Kidney glomerular epithelial cell (primary cell): ENCODE results near the gene ENOPH1.
"Not testable (repeated sequence)": the region's sequence is repeated elsewhere in the genome, so short reads cannot be mapped to it uniquely, and the experiment has no call there.

Experiments used
- DNase-seq: peaks from one replicate; lab custom pipeline; 2025; lab: John Stamatoyannopoulos, UW

ENOPH1 gene

DNA sequence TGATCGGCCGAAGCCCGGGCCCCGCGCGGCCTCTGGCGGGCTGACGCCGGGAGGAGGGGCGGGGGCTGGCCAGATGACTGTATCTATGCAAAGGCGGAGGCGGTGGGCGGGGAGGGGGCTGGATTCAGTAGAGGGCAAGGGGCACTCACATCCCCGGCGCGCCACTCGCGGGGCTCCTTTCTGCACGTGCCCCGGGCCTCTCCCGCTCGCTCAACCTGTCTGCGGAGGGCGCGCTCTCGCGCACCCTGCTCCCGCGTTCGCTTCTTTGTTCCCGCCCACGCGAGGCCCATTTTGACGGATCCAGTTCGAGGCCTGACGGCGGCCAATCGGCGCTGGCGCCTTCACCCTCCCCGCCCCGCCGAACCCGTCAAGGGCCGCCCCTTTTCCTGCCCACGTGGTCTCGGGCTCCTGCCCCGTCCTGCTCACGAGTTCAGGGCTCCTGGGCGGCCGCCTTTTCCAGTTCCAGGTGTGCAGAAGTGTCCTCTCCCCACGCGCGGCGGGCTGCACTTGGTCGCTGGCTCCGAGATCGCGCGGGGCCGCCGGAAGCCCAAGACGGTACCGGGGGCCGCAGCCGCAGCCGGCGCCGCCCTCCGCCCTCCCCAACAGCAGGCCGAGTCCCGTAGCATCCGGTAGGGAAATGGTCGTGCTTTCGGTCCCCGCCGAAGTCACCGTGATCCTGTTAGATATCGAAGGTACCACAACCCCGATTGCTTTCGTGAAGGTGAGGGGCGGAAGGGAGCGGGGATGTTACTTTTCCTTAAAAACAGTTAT lies at the start of gene ENOPH1, which contains the start of gene HNRNPDL:
TSS of gene ENOPH1 (plus strand) at position 398 of the 771 bp plus-strand sequence. CDS start at position 638, 240 bp downstream.
TSS of gene HNRNPDL (minus strand) at position 270 of the 771 bp plus-strand sequence. CDS start 772 bp downstream, outside the sequence.
- DNase-seq: peak; percentile 88

DNA sequence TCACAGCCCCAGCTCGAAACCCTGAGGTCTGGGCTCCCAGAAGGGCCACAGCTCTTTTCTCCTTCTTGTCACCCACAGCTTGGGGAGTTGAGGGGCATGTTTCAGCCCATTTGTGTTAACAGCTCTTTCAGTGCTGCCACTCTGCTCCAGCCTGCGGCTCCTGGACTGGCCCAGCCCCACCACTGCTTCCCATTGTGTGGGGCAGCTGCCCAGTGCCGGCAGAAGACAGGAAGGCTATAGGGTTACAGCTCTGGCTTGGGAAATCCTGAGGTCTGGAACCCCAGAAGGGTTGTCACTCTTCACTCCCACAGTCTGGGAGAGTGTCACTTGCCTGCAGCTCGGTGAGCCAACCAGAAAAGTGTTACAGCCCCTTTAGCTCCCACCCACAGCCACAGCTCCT lies 49.6 kb upstream of the ENOPH1 start:
- DNase-seq: no peak

DNA sequence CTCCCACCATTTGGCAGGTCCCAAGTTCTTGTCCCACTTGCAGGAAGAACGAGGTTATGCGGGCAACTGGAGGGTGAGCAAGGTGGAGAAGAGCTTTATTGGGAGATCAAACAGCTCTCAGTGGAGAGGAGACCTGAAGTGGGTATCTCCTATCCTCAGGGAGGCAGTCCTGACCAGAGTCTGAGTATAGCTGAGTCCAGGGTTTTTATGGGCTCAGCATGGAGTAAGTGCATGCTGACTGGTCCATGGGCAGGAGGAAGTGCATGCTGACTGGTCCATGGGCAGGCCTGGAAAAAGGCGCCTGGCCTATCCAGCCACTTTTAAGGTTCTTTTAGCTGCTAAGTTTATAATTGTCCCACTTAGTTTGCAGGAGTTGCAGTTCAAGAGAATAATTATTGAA lies 49.2 kb upstream of the ENOPH1 start:
- DNase-seq: no peak

DNA sequence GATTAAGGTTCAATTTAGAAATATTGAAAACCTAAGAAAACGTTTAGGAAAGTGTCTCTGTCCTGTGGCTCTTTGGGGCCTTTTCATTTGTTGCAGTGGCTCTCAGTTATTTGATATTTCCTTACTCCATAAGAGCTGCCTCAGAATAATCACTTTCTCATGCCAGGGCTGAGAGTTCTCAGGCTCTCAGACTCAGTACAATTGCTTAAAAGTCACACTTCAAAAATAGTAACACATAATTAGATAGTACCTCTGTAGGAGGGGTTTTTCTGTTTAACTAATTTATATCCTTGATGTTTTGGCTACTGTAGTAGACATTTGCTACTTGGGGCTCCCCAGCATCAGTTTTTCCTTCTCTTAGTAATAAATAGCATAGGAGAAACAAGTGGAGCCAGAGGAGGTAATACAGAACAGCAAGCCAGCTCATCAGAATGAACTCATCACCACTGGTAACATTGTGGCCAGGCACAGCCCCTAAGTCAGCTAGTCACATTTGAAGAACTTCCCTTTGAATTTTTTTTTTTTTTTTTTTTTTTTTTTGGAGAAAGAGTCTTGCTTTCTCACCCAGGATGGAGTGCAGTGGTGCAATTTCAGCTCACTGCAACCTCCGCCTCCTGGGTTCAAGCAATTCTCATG lies 48.6 kb upstream of the ENOPH1 start:
- DNase-seq: no peak

DNA sequence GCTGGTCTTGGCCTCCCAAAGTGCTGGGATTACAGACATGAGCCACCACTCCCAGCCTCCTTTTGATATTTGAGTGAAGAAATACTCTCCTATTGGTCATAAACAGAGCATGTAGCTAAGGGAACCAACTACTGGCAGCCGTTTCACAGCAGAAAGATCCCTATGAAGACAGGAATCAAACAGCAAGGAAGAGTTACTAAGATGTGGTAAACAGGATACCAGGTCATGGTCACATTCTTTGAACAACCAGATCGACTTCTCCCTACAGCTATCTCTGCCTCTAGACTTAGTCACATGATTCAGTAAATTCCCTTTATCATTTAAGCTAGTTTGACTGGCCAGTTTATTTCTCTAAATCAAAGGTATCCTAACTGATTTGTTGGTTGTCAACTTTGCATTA lies 47.6 kb upstream of the ENOPH1 start:
- DNase-seq: no peak

DNA sequence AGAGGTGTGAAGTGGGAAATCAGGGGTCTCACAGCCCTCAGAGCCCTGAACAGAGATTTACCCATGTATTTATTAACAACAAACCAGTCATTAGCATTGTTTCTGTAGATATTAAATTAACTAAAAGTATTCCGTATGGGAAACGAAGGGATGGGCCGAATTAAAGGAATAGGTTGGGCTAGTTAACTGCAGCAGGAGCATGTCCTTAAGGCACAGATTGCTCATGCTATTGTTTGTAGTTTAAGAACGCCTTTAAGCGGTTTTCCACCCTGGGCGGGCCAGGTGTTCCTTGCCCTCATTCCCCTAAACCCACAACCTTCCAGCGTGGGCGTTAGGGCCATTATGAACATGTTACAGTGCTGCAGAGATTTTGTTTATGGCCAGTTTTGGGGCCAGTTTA lies 44.1 kb upstream of the ENOPH1 start:
- DNase-seq: not testable (repeated sequence)

DNA sequence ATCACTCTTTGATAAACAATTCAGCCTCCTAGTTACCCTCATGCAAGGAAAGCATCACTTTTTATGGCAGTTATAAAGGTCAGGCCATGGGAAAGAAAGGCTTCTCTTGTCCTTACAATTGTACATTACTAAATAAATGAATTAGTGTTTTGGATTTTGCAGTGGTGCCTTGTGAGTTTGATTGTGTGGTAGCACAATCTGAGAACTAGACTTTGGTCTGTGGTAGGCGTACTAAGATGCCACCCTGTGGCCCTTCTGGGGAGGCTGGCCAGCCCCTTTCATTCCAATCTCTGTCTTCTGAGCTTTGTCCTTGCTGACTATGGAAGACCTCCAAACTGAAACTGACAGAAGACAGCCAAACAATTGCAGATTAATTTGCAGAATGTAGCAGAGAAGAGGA lies 42.0 kb upstream of the ENOPH1 start:
- DNase-seq: no peak

DNA sequence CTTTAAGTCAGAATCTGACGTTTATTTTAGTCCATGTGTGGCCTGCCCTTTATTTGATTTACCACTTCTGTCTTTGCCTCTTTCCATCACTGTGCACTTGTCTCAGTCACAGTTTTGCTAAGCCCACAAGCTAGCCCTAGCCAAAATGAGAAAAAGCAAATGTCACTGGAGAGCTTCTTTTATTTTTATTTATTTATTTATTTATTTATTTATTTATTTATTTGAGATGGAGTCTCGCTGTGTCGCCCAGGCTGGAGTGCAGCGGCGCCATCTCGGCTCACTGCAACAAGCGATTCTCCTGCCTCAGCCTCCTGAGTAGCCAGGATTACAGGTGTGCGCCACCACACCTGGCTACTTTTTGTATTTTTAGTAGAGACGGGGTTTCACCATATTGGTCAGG lies 40.3 kb upstream of the ENOPH1 start:
- not testable (repeated sequence) for DNase-seq

DNA sequence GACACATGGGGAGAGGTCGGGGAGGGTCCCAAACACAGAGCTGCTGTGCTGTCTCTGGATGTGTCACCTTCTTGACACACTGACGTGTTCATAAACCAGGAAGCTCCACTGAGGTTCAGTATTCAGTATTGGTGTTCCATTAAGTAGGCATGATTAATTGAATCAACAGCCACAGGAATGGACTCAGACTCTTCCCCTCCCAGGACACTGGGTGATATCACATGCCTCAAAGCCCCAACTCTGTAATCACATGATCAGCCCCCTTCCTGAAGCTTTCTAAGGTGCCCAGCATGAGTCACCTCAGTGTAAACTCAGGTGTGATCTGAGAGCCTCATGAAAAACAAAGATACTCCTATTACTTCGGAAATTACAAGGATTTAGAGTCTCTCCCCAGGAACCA lies 35.5 kb upstream of the ENOPH1 start:
- DNase-seq: peak; percentile 82

DNA sequence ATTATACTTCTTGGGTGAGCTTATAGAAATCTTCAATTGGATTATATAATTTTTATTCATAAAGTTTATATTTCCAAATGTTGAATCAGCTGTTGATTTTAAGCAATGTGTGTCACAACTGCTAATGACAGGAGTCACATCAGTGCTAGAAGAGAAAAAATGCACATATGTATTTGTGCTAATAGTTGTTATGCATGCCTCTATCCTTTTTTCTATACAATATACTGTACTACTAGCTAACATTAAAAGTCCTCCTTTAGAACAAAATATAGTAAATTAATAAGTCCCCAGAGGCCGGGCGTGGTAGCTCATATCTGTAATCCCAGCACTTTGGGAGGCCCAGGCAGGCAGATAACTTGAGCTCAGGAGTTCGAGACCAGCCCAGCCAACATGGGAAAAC lies 32.9 kb upstream of the ENOPH1 start:
- no peak for DNase-seq

DNA sequence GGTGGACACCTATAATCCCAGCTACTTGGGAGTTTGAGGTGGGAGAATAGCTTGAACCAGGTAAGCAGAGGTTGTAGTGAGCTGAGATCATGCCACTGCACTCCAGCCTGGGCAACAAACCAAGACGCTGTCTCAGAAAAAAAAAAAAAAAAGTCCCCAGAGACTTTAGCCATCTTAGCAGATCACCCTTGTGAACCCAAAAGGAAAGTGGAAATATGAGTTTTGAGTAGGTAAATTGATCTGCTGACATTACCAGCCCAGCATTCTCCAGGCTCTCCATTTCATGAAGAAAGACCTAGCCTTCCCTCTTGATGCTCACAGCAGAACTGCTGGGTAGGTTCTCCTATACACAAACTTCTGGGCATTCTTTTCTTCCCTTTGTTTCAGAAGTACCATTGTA lies 32.1 kb upstream of the ENOPH1 start:
- no peak for DNase-seq

DNA sequence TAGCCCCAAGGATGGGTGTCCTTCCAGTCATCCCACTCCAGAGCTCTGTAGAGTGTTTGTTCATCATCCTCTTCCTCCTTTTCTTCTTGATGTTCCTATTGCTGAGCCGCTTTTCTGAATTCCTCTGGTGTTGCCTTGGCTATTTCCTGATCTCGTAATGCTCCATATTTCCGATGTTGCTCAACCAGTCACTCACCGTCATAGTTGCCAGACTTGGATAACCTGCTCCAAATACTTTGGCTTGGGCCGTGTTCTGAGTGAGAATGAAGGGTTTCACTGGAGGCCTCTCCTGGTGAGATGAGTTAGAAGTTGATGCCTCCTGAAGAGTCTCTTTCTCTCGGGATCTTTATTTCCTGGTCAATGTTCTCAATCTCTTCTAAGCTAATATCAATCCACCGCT lies 28.8 kb upstream of the ENOPH1 start:
- no peak for DNase-seq

DNA sequence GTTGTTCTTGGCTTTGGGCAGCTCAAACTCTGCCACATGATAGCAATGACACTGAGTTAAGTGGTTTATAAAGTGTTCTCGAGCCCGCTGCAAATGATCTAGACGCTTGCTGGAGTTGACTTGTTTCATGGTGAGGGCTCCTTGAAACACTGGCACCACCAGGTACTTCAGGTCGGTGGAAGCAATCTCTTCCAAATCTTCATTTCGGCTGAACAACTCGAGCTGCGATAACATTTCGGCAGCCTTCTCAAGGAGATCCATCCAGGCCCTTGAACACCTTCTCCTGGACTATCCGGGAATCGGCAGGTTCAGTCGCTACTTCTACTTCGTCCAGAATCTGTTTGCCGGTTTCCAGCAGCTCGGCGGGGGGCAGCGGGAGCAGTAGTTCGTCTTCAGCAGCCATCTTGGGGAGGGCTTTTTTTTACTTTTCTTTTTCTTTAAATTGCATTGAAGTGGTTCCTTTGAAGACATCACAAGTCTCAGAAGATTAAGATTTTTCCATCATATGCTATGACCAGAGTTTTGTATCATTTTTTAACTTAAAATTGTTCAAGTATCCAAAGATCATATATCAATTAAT lies 28.1 kb upstream of the ENOPH1 start:
- no peak for DNase-seq

DNA sequence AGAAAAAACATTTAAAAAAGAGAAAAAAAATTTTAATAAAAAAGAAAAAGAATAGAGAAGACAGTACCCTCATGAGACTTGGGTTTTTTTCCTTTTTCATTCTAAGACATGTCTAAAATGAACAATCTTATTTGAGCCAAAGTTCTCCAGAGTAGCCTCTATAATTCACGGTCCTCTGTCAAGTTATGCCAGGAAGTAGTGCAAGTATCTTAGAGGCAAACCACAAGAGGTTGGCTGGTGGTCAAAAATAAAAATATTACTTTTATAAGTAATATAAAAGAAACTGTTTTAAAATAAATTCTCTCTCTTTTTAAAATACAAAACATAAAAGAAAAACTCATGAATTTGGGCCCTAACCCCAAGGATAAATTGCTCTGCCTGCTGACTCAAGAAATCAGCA lies 26.7 kb upstream of the ENOPH1 start:
- no peak for DNase-seq

DNA sequence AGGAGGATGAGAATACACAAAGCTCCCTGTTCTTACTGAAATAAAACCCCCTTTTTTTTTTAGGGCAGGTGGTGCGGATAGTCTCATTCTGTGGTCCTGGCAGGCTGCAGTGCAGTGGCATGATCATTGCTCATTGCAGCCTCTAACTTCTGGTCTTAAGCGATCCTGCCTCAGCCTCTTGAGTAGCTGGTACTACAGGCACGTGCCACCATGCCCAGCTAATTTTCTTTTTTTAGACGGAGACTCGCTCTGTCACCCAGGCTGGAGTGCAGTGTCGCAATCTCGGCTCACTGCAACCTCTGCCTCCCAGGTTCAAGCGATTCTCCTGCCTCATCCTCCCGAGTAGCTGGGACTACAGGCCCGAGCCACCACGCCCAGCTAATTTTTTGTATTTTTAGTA lies 15.3 kb upstream of the ENOPH1 start:
- not testable (repeated sequence) for DNase-seq

DNA sequence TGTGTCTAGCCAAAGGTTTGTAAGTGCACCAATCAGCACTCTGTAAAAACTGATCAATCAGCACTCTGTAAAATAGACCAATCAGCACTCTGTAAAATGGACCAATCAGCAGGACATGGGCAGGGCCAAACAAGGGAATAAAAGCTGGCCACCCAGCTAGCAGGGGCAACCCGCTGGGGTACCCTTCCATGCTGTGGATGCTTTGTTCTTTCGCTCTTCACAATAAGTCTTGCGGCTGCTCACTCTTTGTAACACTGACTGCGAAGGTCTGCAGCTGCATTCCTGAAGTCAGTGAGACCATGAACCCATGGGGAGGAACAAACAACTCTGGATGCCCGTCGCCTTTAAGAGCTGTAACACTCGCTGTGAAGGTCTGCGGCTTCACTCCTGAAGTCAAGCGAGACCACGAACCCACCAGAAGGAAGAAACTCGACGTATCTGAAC lies 14.4 kb upstream of the ENOPH1 start:
- no peak for DNase-seq

DNA sequence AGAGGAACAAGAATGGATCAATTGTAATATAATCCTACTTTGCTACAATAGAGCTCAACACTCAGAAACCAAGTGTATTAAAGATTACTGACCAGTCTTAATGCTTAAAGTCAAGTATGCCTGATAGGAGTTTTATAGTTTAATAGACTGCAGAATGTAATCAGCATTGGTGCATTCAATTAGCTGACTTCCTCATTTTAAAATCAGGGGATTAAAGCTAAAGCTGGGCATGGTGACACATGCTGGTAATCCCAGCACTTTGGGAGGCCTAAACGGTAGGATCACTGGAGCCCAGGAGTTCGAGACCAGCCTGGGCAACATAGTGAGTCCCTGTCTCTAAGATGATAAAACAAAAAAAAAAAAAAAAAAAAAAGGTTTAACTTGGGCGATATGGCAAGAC lies 10.9 kb upstream of the ENOPH1 start:
- no peak for DNase-seq

DNA sequence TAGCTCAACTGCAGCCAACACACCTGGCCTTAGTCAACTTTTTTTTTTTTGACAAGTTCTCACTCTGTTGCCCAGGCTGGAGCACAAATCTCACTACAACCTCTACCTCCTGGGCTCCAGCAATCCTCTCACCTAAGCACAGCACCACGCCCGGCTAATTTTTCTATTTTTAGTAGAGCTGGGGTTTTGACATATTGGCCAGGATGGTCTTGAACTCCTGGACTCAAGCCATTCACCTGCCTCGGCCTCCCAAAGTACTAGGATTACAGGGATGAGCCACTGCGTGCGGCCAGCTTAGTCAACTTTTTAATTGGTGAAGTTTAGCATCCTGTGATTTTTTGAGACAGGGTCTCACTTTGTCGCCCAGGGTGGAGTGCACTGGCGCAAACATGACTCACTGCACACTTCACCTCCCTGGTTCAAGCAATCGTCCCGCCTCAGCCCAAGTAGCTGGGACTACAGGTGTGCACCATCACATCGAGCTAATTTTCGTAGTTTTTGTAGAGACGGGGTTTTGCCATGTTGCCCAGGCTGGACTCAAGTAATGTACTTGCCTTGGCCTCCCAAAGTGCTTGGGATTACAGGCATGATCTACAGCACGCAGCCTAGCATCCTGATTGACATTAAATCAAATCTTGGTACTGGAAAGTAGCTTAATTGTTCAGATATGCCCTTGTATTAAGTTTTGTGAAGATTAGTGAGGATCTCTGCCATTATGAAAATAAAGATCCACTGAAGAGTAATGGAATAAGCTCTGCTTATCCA lies 8.4 kb upstream of the ENOPH1 start:
- DNase-seq: no peak

DNA sequence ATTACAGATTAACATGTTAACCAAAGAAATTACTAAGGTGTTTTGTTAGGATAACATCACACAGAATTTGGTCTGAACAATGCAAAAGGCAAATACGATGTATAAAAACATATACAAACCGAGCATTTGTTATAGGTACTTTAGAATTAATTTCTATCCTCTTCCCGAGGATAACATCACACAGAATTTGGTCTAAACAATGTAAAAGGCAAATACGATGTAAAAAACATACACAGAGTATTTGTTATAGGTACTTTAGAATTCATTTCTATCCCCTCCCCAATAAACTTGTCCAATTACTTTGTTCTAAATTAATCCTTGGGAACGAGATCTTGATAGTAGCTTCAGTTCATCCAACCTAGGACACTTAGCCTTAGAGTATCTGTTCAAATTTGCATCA lies 7.8 kb upstream of the ENOPH1 start:
- DNase-seq: no peak

DNA sequence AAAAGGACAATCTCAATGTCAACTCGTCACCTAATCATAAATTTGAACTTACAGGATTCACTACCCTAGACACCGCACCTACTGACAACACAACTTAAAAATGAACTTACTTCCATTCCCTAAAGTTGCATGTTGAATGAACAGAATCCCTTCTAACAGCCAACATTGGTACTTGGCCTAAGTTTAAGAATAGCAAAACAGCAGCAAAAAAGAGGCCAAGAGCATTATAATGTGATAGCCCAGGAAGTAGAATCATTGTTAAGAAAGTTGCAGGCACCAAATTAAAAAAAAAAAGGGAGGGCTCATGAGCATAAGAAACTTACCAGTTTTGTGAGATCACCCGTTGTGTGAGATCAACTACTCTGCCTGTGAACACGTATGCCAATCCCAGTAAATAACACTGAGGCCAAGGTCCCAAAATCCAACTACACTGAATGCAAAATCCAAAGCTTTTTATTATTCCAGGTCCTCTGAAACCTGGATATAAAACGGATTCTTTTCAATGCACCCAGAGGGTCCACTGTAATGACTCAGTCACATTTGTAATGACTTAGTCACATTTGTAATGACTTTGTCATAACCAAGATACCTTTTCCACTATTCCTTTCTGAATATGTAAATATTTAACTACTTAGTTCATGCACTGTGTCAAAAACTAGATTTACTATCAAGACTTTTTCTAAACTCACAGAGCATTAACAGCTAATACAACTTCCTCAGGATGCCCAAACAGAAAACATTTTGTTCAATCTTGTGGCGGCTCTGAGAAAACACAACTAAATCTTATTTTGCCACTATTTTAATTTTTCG lies 6.9 kb upstream of the ENOPH1 start:
- peak; percentile 62 for DNase-seq

DNA sequence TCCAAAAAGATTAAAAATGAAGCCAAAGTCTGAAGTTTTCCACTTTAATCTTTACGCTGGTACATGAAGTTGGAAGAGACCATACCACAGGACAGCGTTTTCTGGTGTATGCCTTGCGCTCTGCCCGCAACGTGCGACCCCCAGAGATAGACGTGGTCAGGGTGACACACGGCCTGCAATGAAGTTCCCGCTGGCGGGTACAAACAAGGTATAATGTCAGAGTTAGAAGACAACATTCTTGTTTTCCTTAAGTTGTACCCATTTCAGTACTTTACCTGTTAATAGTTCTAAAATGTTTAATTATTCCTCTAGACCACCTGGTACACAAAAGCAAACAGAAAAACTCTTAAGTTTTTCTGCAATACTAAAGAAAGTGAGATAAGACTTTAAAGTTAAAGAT lies 4.9 kb upstream of the ENOPH1 start:
- DNase-seq: no peak
